Glomerular endothelial cell (primary cell): ENCODE results near the gene ADAMTS15. TPM values are rescaled to one million over a fixed set of nuclear protein-coding genes. Genes with fewer than 3 reads are reported as not detected.

Experiments
- DNase-seq: peaks from one replicate; pipeline ENCODE4 v3.0.0-alpha.2; 2011; ENCODE audit warnings: low read depth, low spot score; ENCODE audit errors: extremely low read depth
- total RNA-seq: library from RNA; depleted of rRNA; stranded (reverse); fragments of >200 nt; gene quantifications from 2 replicates; pipeline ENCODE4 v1.2.3, GENCODE V29; 2015

Gene ADAMTS15
- total RNA-seq, 1 donor from 2014 or later, result 8.5 TPM

GRCh38 chr11:130508913-130509312 is 60.5 kb downstream of the ADAMTS15 start:
- DNase-seq, result no peak

DNA sequence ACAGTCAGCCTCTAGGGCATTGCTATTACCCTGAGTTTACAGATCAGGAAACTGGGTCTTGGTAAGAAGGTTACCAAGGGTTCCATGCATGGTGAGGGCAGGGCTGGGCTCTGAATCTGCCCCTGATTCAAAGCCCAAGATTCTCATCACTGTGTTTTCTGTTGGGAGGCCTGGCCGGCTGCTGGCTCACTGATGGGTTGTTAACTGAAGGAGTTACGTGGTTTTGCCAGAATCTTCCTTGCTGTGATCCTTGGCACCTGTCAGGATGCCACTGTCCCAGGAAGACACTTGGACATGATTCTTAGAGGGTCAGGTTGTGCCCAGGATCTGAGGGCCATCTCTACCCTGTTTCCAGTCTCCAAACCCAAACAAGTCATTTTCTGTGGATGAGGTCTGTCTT is 61.5 kb downstream of the ADAMTS15 start:
- DNase-seq, result no peak

GRCh38 chr11:130510407-130511006 is 62.1 kb downstream of the ADAMTS15 start:
- DNase-seq, result no peak

GRCh38 chr11:130511765-130512164 is 63.3 kb downstream of the ADAMTS15 start:
- DNase-seq, result no peak

DNA sequence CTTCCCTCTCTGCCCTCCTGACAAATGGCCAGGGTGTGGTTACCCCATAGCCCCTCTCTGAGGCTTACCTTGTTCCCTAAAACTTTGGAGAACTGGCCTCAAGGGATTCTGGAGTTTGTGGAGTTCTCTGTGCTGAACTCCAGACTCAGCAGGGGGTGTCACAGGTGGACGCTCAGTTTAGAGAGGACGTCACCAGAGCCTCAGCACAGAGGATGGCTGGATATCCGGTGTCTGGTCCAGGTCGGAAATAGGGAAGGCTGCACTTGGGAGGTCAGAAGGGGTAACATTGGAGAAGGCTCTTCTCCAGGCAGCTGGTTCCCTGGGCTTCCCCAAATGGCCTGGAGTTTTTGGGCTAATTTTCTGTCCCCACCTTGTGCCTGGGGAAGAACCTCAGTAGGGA is 64.2 kb downstream of the ADAMTS15 start:
- no peak for DNase-seq

- DNase-seq, result no peak
Observed at GRCh38 chr11:130513132-130513531, 64.7 kb downstream of the ADAMTS15 start.

- DNase-seq, result no peak
Observed at GRCh38 chr11:130514316-130514715, 65.9 kb downstream of the ADAMTS15 start.

- DNase-seq, result no peak
Observed at GRCh38 chr11:130514851-130515250, 66.4 kb downstream of the ADAMTS15 start.

- no peak for DNase-seq
Observed at GRCh38 chr11:130515829-130516553, 67.5 kb downstream of the ADAMTS15 start.

GRCh38 chr11:130516554-130517505 is 68.4 kb downstream of the ADAMTS15 start:
- DNase-seq, result no peak

GRCh38 chr11:130518164-130518680 is 69.8 kb downstream of the ADAMTS15 start:
- DNase-seq, result no peak

DNA sequence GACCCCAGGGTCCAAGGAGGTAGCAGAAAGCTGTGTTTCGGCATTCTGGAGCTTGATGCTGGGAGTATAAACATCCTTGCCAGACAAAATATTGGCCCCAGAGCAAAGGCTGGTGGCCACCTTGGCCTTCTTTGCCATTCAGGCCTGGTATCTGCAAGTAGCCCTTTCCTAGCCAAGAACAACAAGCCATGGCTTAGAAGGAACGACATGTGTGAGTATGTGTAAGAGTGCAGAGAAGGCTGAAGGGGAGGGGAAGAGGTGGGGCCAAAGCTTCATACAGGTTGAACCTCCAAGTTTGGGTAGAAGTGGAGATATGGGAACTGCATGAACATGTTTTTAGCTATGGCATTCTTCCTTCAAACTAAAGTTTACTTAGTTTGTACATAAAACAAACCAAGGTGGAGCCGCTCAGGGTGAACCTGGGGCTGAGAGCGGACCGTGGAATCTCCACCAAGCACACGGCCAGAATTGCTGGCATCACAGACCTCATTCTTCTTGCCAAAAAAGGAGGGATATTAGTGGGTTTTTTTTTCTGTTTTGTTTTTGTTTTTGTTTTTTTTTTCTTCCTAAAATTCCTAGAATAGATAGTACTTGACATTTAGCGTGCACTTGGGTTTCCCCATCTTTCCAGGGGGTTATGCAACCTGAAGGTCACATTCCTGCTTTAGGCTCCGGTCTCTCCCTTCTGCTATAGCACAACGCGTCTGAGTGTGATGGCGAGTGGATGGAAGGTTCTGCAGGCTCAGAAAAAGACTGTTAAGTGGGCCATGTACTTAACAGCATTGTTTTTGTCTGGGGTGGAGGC is 70.9 kb downstream of the ADAMTS15 start:
- no peak for DNase-seq

DNA sequence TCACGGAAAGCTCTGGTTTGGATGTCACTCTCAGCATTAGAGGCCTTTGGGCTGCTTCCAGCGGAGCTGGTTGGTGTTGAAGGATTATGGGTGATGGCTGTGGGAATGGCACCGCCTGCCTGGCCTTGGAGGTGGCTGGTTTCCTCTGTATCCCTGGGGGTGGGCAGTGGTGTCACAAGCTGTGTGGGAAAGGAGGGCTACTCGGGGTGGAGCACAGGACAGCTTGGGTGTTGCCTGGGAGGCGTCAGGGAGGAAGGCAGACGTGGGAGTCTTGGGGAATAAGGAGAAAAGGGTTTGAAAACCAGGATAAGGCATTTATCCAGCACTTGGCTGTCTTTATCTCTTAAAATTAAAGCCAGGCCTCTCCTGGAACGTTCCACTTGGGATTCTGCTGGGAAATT is 71.8 kb downstream of the ADAMTS15 start:
- no peak for DNase-seq

DNA sequence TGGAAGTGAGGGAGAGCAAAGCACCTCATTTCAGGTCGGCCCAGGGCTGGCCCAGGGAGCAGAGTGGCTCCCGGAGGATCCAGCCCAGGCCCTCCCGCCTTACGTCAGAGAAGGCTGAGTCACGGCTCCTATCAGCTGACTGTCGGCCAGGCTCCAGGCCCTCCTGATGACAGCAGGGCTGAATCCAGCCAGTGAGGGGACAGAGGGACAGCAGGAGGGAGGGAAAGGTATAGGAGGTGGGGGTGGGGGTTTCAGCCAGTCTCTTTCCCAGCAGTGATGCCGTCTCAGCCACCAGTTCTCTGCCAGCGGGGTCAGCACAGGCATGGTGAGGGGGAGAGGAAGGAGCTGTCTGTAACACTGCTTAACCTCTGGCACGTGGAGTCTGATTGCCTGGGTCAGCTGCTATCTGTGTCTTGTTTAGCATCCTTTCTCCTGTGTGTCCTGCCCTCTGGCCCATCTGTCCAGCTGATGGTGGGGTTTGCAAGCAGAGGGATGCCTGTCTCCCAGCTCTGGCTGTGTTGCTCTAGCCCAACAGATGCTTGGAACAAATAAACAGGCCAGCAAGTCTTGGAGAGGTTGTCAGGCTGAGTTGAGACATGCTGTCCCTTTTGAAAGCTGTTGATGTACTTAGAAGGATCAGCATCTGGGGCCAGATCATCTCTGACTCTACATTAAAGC is 74.0 kb downstream of the ADAMTS15 start:
- no peak for DNase-seq

DNA sequence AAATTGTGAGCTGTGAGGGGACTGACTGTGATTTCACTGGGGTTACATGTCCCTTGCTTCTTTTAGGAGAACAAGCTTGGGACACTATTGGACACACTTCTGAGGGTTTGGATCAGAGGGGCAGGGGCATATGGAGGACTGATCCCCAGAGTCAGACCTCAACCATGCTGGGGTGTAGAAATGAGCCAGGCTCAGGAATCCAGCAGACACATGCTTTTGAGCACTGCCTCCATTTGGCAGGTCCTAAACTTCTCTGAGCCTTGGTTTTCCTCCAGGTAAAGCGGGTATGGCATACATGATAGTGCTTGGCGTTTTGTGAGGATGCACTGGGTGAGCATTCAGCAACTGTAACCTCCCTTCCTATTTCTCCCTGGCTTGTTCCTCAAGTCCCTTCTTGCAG is 74.7 kb downstream of the ADAMTS15 start:
- no peak for DNase-seq

GRCh38 chr11:130523609-130524008 is 75.2 kb downstream of the ADAMTS15 start:
- DNase-seq, result no peak

- no peak for DNase-seq
Observed at GRCh38 chr11:130524132-130524790, 75.8 kb downstream of the ADAMTS15 start.

GRCh38 chr11:130525307-130525706 is 76.9 kb downstream of the ADAMTS15 start:
- DNase-seq, result no peak
